ENCODE data around the gene MAML3. TPM values are rescaled to one million over a fixed set of nuclear protein-coding genes. Genes with fewer than 3 reads are reported as not detected.

Gene MAML3
- total and polyA plus RNA-seq, 2 of the 13 experiments (the other 11 are each of a cell fraction or from before 2014, with no cell fraction given), result 0.05 to 0.13 TPM

GRCh38 chr4:139921429-139922184 lies 232.4 kb downstream of the MAML3 start (continued):
- no peak for TF ChIP-seq SOX6 (IDR thresholded peaks at IDR 0.05)
- TF ChIP-seq SOX6 (CRISPR knock-in tag; IDR thresholded peaks at IDR 0.05), result 0 out of 2 replicates have a peak, but pooled peaks have one; percentile 16
- peak; percentile 26; the same call in 1 of the 2 replicates for TF ChIP-seq ETV5 (CRISPR knock-in tag; IDR thresholded peaks at IDR 0.05; ENCODE audit: borderline replicate concordance)
- peak; percentile 58 for TF ChIP-seq ZEB1 (IDR thresholded peaks at IDR 0.05; ENCODE audit: insufficient replicate concordance, low read depth)
- 0 out of 2 replicates have a peak, but pooled peaks have one; percentile 28 for TF ChIP-seq ZFX (CRISPR knock-in tag; IDR thresholded peaks at IDR 0.05; ENCODE audit: low read depth)
- TF ChIP-seq GATAD2A (CRISPR knock-in tag; IDR thresholded peaks at IDR 0.05), result peak; percentile 38; the same call in 1 of the 2 replicates
- no peak for TF ChIP-seq SOX13 (IDR thresholded peaks at IDR 0.05)
- TF ChIP-seq SOX13 (CRISPR knock-in tag; conservative IDR thresholded peaks at IDR 0.05 in 1 of 2, IDR thresholded peaks at IDR 0.05 in 1 of 2), result peak in 1 of 2 experiments; percentile 47; a peak in 1 of 4 replicates
- 0 out of 2 replicates have a peak, but pooled peaks have one; percentile 40 for TF ChIP-seq ZNF556 (CRISPR knock-in tag; IDR thresholded peaks at IDR 0.05; ENCODE audit: borderline replicate concordance)
- TF ChIP-seq ZNF788 (CRISPR knock-in tag; IDR thresholded peaks at IDR 0.05; ENCODE audit: borderline replicate concordance), result 0 out of 2 replicates have a peak, but pooled peaks have one; percentile 36
- TF ChIP-seq PITX1 (CRISPR knock-in tag; IDR thresholded peaks at IDR 0.05), result peak; percentile 71; the same call in 1 of the 2 replicates
- no peak for TF ChIP-seq FOXA1 (IDR thresholded peaks at IDR 0.05)
- peak; percentile 67 for TF ChIP-seq FOXA1 (CRISPR knock-in tag; IDR thresholded peaks at IDR 0.05)
- TF ChIP-seq, protein P1, sequence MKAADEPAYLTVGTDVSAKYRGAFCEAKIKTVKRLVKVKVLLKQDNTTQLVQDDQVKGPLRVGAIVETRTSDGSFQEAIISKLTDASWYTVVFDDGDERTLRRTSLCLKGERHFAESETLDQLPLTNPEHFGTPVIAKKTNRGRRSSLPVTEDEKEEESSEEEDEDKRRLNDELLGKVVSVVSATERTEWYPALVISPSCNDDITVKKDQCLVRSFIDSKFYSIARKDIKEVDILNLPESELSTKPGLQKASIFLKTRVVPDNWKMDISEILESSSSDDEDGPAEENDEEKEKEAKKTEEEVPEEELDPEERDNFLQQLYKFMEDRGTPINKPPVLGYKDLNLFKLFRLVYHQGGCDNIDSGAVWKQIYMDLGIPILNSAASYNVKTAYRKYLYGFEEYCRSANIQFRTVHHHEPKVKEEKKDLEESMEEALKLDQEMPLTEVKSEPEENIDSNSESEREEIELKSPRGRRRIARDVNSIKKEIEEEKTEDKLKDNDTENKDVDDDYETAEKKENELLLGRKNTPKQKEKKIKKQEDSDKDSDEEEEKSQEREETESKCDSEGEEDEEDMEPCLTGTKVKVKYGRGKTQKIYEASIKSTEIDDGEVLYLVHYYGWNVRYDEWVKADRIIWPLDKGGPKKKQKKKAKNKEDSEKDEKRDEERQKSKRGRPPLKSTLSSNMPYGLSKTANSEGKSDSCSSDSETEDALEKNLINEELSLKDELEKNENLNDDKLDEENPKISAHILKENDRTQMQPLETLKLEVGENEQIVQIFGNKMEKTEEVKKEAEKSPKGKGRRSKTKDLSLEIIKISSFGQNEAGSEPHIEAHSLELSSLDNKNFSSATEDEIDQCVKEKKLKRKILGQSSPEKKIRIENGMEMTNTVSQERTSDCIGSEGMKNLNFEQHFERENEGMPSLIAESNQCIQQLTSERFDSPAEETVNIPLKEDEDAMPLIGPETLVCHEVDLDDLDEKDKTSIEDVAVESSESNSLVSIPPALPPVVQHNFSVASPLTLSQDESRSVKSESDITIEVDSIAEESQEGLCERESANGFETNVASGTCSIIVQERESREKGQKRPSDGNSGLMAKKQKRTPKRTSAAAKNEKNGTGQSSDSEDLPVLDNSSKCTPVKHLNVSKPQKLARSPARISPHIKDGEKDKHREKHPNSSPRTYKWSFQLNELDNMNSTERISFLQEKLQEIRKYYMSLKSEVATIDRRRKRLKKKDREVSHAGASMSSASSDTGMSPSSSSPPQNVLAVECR (CRISPR knock-in tag; IDR thresholded peaks at IDR 0.05; ENCODE audit: borderline replicate concordance), result 0 out of 2 replicates have a peak, but pooled peaks have one; percentile 18
- TF ChIP-seq ZNF264 (CRISPR knock-in tag; IDR thresholded peaks at IDR 0.05), result no peak
- peak; percentile 39; the same call in 1 of the 2 replicates for TF ChIP-seq FOXA3 (CRISPR knock-in tag; IDR thresholded peaks at IDR 0.05)
- TF ChIP-seq RARA (CRISPR knock-in tag; IDR thresholded peaks at IDR 0.05), result peak; percentile 30; the same call in 1 of the 2 replicates
- TF ChIP-seq HHEX (CRISPR knock-in tag; IDR thresholded peaks at IDR 0.05), result peak; percentile 79; the same call in 1 of the 2 replicates
- no peak for TF ChIP-seq MLXIP (CRISPR knock-in tag; IDR thresholded peaks at IDR 0.05; ENCODE audit: borderline replicate concordance)
- TF ChIP-seq MZF1 (CRISPR knock-in tag; IDR thresholded peaks at IDR 0.05; ENCODE audit: borderline replicate concordance), result no peak
- 0 out of 2 replicates have a peak, but pooled peaks have one; percentile 31 for TF ChIP-seq MTA1 (CRISPR knock-in tag; IDR thresholded peaks at IDR 0.05; ENCODE audit: borderline replicate concordance)
- peak; percentile 44; the same call in 1 of the 2 replicates for TF ChIP-seq ZNF292 (CRISPR knock-in tag; IDR thresholded peaks at IDR 0.05; ENCODE audit: borderline replicate concordance, low read depth)
- 0 out of 2 replicates have a peak, but pooled peaks have one; percentile 44 for TF ChIP-seq MED1 (CRISPR knock-in tag; IDR thresholded peaks at IDR 0.05)

All from HepG2 (cell line).